T47D (cell line): ENCODE measurements around the gene NPC2.
A peak's percentile ranks its signal among the peaks of the same experiment; 100 is the strongest.
"Not testable (repeated sequence)": the region's sequence is repeated elsewhere in the genome, so short reads cannot be mapped to it uniquely, and the experiment has no call there.

Experiments used
- DNase-seq, 2 experiments: peaks; one replicate each; pipeline versions ENCODE4 v3.0.0 to v3.0.0-alpha.2; 2011 to 2012; ENCODE audit warnings: low read depth in 1 of 2, low spot score in 1 of 2
- JUND ChIP-seq: IDR thresholded peaks from 2 replicates; pipeline ENCODE4 v1.6.1; 2012; ENCODE audit warnings: low read depth
- in situ Hi-C: cut with HindIII; loops from 2 replicates; pipeline ENCODE4 v1.10.0; 2016; ENCODE audit warnings: low sequenced_read_pairs, low pct_unique_long_range_greater_than_20kb

The NPC2 gene

DNA sequence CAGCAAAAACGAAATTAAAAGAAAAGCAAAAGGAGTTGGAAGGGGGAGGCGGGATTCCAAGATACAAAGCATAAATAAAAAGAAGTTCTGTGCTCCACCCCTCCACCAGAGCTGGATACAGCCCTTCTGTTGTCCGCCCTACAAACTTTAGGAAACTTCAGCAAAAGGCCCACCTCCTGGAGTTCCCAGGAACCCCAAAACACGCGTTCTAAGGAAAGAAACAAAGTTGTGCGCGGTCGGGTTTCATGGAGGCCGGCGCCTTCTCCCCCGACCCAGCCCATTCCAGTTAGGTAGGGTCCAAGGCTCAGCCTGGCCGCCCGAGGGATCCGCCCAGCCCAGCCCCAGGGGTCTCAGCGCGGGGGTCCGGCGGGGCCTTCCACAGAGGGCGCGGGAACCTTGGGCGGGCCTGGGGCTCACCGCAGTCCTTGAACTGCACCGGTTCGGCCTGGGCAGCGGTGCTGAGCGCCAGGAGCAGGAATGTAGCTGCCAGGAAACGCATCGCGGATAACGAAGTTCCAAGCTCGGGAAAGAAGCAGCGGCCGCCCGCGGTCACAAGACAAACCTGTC lies at the start of gene NPC2:
NPC2 (minus strand) TSS at position 530 of the 567 bp plus-strand sequence; CDS start at position 499, 31 bp downstream.
- no peak for DNase-seq
- in situ Hi-C loops: no loop called here
- TF ChIP-seq JUND: no peak

DNA sequence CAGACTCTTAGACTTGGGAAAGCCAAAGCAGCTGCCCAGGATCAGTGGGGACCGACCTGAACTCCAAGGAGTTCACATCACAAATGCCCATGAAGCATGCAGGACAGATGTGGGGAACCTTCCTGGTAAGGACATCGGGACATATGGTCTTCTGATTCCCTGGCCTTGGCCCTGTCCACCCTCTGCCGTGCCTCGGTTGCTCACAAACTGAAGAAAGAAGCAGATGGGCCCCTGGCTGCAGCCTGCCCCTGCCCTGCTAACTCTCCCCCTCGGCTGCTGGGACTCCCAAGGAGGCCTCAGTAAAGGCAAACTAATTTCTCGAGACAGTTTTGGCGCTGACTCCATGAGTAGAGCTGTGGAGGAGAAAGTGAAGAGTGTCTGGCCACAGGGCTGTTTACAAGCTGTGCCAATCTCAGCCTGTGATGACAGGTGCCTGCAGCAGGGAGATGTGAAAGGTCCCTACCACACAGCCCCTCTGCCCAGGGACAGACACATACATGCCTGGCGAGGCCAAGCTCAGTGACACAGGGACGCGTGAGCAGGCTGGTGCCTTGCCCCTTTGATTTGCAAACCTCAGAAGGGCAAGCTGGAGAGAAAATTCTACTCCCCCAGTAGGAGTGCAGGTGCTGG lies 49.1 kb upstream of the NPC2 start:
- DNase-seq: no peak
- TF ChIP-seq JUND: no peak
- in situ Hi-C loops: no loop called here

DNA sequence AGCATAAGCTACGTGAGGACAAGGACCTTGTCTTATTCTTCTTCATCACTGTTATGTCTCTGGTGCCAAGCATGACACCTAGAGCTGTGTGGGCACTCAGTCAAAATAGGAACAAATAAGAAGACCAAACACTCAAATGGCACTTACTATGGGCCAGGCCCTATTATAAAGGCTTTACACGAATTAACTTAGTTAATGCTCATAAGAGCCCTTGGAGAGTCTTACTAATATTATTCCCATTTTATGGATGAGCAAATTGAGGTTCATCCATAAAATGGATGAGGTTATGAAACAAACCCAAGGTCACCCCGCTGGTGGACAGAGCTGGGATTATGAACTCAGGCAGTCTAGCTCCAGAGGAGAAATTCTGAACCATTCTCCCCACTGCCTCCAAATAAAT lies 48.1 kb upstream of the NPC2 start:
- no peak for TF ChIP-seq JUND
- no peak for DNase-seq
- in situ Hi-C loops: no loop called here

DNA sequence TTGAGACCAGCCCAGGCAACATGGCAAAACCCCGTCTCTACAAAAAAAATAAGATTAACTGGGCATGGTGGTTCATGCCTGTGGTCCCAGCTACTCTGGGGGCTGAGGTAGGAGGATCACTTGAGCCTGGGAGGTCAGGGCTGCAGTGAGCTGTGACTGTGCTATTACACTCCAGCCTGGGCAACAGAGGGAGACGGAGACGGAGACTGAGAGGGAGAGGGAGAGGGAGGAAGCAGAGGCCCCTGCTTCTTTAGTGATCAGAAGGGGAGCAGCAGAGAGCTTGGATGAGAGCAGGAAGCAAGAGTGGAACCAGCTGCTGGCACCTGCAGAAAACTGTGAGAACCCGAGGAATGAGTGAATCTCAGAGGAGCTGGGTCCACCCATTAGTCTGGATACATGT lies 46.4 kb upstream of the NPC2 start:
- in situ Hi-C loops: no loop called here
- no peak for DNase-seq
- no peak for TF ChIP-seq JUND

DNA sequence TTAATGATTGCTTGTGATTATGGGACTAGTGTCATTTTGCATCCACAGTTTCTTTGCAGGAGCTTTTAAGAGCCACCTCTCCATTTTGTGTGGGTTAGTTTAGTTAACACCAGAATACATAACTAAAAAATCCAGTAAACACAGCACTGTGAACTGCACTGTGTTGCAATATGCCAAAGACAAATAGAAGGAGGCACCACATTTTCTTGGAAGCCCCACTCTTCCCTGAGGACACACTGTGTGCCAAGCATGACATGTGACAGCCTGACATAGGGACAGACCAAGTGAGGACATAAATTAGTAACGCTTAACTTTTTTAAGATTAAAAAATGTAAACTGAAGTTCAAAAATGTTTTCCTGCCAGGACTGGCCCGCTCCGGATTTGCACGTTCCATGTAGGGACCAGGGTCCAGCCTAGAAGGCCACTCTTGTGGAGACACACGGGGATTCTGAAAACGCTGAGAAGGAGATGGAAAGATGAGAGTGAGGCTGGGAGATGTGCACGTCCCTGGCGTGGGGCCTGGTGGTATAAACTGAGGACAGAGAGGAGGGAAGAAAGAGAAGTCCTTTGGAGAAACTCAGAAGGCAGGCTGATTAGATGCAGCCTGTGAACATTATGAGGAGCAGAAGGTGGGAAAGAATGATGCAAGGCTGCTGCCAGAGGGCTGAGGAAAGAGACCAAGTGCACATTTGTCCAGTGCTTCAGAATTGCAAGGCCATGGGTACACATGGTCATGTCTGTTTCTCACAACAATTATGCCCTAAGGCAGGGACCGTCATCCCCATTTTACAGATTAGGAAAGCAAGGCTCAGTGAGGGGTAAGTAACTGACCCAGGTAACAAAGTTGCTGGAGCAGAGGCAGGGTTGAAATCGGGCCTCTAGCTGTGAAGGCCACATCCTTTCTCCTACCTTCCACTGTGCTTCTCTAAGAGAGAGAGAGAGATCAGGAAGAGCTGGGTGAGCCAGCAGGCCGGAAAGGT lies 45.6 kb upstream of the NPC2 start:
- peak in 1 of 2 experiments; percentile 43 for DNase-seq
- in situ Hi-C loops: no loop called here
- TF ChIP-seq JUND: no peak

DNA sequence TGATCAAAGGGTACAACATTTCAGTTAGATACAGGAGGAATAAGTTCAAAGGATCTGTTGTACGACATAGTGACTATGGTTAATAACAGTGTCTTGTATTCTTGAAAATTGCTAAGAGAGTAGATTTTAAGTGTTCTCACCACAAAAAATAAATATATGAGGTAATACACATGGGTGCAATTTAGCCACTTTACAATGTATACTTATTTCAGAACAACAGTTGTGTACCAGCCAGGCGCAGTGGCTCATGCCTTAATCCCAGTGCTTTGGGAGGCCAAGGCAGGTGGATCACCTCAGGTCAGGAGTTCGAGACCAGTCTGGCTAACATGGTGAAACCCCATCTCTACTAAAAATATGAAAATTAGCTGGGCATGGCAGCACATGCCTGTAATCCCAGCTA lies 43.2 kb upstream of the NPC2 start:
- in situ Hi-C loops, DNase-seq: not testable (repeated sequence)

DNA sequence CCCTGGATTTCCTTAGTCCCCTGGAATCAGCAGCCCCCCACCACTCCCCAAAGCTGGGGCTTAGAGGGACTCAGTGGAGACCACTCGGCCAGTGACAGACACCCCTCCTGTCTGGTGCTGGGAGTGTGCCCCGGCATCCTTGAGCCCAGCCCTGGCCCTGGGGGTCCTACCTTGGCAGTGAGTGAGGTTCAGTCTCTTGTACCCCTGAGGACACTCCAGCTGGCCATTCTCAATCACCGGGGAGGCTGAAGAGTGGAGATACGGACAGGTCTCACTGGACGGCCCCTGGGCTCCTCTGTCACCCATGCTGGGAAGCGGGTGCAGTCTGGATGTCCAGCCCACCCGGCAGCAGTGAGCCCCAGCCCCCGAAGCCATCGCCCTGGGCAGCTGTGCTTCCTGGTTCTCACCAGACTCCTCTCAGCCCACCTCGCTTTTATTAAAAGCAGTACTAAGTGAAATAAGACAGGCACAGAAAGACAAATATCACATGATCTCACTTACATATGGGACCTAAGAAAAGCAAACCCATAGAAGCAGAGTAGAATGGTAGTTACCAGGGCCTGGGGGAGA lies 42.7 kb upstream of the NPC2 start:
- in situ Hi-C loops: no loop called here
- DNase-seq: no peak
- no peak for TF ChIP-seq JUND

DNA sequence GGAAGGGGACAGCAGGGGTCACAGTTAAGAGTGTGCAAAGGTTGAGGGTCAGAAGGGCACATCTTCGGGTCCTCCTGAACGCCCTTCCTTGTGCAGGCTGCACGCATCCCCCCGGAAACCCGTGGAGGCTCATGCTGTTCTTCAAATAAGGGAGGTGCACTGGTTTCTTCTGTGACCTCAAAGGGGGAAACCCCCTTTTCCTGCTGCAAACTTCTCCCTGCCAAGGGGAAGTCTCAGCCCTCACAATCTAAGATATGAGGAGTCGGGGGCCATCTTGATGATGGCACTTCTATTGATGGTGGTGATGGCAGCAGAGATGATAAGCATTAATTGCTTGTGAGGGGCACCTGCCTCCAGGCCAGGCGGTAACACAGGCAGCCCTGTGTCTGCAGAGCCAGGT lies 40.5 kb upstream of the NPC2 start:
- in situ Hi-C loops: no loop called here
- no peak for TF ChIP-seq JUND
- no peak for DNase-seq

DNA sequence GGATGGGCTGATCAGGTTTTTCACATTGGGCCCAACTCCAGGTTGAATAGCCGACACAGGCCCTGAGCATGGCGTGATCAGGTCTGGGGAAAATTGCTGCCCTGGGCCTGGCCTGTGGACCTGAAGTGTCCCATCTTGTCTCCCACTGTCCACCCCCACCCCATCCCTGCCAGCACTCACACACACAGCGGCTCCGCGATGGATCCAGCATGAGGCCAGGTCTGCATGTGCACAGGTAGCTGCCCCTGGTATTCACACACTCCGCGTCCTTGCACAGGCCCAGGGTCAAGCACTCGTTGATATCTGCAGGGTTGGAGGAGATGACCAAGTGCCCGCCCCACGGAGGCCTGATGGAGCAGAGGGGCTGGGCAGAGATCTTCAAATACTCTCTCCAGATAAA lies 39.1 kb upstream of the NPC2 start:
- TF ChIP-seq JUND: no peak
- in situ Hi-C loops: no loop called here
- no peak for DNase-seq

DNA sequence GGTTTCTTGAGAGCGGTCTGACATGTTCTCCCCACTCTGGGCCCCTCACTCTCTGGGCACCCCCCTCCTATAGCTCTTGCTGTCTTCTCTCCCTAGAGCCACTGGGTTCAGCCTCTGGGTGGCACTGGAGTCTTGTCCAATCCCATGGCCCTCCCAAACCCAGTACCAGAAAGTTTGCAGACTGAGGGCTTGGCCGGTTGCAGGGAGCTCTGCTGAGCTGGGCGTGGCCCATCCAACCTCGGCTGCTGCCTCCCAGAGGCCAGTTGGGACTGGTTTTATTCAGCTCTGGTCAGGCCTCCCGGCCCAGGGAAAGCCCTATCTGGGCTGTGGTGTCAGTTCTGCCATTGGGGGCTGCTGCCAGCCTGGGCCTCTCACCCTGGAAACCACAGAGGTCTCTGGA lies 38.4 kb upstream of the NPC2 start:
- TF ChIP-seq JUND: no peak
- in situ Hi-C loops: no loop called here
- DNase-seq: peak in 1 of 2 experiments; percentile 61

DNA sequence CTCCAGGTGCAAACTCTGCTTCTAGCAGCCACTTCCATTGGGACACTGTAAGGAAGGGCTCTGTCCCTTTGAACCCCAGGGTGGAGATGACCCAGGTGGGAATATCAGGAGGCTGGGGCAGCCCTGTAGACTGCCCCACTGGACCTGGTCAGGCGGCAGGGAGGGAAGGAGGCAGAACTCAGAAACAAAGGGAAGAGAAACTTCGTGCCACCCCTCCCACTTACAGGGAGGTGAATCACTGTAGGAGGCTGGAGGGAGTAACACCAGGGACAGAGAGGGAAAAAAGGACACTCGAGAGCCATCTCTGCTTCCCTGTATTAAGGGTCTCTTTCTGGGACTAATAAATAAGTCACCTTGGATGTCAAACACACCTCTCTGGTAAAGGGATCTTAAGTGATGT lies 37.9 kb upstream of the NPC2 start:
- in situ Hi-C loops: no loop called here
- DNase-seq: no peak
- TF ChIP-seq JUND: no peak

DNA sequence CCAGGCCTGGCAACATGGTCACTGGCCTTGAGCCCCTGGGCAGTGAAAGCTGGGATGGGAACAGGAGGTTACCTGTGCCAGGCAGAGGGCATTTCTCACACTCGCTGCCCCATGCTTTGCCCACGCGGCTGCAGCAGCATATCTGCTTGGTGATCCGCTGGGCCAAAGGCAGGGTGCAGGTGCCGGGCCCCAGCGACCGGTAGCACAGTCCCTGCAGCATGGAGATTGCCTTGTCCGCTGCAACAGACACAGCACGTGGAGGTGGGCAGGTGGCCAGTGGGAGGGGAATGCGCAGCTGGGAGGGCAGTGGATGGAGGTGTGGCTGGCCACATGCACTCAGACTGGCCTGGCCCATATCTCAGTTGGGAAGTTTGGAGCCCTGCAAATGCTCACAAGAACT lies 35.8 kb upstream of the NPC2 start:
- in situ Hi-C loops: no loop called here
- no peak for DNase-seq
- no peak for TF ChIP-seq JUND

DNA sequence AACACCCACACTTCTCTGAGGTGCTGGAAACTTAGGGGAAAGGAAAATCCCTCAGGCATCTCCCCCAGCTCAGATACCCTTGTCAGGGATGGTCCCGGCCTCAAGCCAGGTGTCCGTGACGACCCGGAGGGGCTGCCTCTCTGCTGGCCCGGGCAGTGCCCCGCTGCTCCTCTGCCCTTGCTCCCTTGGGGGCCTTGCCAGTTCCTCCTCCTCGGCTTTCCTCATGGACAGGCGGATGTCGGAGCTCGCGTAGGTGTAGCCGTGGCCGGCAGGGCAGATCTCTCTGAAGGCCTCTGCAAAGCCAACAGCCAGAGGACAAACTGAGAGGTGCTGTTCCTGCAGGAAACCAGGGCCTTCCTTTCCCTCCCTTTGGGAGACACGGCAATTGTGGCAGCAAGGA lies 35.3 kb upstream of the NPC2 start:
- in situ Hi-C loops: no loop called here
- no peak for TF ChIP-seq JUND
- DNase-seq: no peak
